Peyer's patch (tissue), 4 donors: ENCODE data around the gene ZNF146. TPM values are rescaled to one million over a fixed set of nuclear protein-coding genes. Genes with fewer than 3 reads are reported as not detected.
"Not testable (repeated sequence)": the region's sequence is repeated elsewhere in the genome, so short reads cannot be mapped to it uniquely, and the experiment has no call there.

ENCODE experiments used
- DNase-seq, 3 donors: peaks; one replicate each; pipeline ENCODE4 v3.0.0-alpha.2; 2017 to 2019
- H3K27ac ChIP-seq, 4 donors: fragments of 200-600 bp; sonication (generic); one replicate each; pipeline ENCODE4 v1.5.1; 2016 to 2019
- H3K27me3 ChIP-seq, 2 donors: fragments of 200-600 bp; sonication (generic); one replicate each; pipeline ENCODE4 v1.5.1; 2019
- H3K36me3 ChIP-seq, 3 donors: fragments of 200-600 bp; sonication (generic); one replicate each; pipeline ENCODE4 v1.5.1; 2016 to 2019
- H3K4me1 ChIP-seq, 4 donors: fragments of 200-600 bp; sonication (generic); one replicate each; pipeline ENCODE4 v1.5.1; 2016 to 2019
- H3K4me3 ChIP-seq, 4 donors: fragments of 200-600 bp; sonication (generic); 1 replicate in 3 of 4; 2 replicates in 1 of 4; pipeline ENCODE4 v1.5.1; 2016 to 2019; ENCODE audit warnings: mild to moderate bottlenecking in 1 of 4
- H3K9me3 ChIP-seq, 4 donors: fragments of 200-600 bp; sonication (generic); one replicate each; pipeline ENCODE4 v1.5.1; 2016 to 2019; ENCODE audit warnings: mild to moderate bottlenecking in 1 of 4
- CTCF ChIP-seq, 6 experiments: fragments of 450-650 bp in 4 of 6; fragments of 200-600 bp in 2 of 6; sonication (generic) in 1 of 6; IDR thresholded peaks; one replicate each; pipeline ENCODE4 v1.5.1; 2017 to 2019; ENCODE audit warnings: antibody characterized with exemption in 6 of 6, mild to moderate bottlenecking in 3 of 6, moderate library complexity in 1 of 6
- POLR2A ChIP-seq, 2 donors: fragments of 450-650 bp; IDR thresholded peaks; one replicate each; pipeline ENCODE4 v1.5.1; 2017; ENCODE audit warnings: antibody characterized with exemption in 2 of 2, mild to moderate bottlenecking in 2 of 2, moderate library complexity in 2 of 2
- small RNA-seq, 2 donors: library from RNA; depleted of rRNA; stranded (forward); fragments of <200 nt; gene quantifications; one replicate each; pipeline ENCODE3, GENCODE V24; 2016
- total RNA-seq, 4 donors: library from RNA; depleted of rRNA; stranded (reverse); fragments of >200 nt; gene quantifications; one replicate each; pipeline ENCODE4 v1.1.0, GENCODE V29; 2016

ZNF146 gene
- total RNA-seq, 4 donors from 2014 or later: 43.2 to 71.0 (median 43.6) TPM

GRCh38 chr19:36265856-36266374 is 51.0 kb downstream of the ZNF146 start:
- no peak overlapping the region for H3K27ac ChIP-seq
- no peaks in the 10 kb centered on the region for H3K27me3 ChIP-seq
- H3K9me3 ChIP-seq: peaks cover 0 to 6% (median 0%) of the 10 kb centered on the region in 4 donors
- TF ChIP-seq POLR2A (IDR thresholded peaks at IDR 0.05) (no peak), CTCF (IDR thresholded peaks at IDR 0.05) (no peak)
- no peak for DNase-seq
- H3K36me3 ChIP-seq: no peaks in the 10 kb centered on the region
- no peaks in the 10 kb centered on the region for H3K4me1 ChIP-seq
- H3K4me3 ChIP-seq: no peak overlapping the region

GRCh38 chr19:36266375-36266961 is 51.6 kb downstream of the ZNF146 start:
- H3K4me1 ChIP-seq: no peaks in the 10 kb centered on the region
- no peak overlapping the region for H3K27ac ChIP-seq
- no peak for DNase-seq

GRCh38 chr19:36267061-36267845 is 52.3 kb downstream of the ZNF146 start:
- no peak overlapping the region for H3K27ac ChIP-seq
- no peak for DNase-seq
- H3K27me3 ChIP-seq: no peaks in the 10 kb centered on the region
- H3K36me3 ChIP-seq: no peaks in the 10 kb centered on the region
- peaks cover 0 to 6% (median 0%) of the 10 kb centered on the region in 4 donors for H3K9me3 ChIP-seq
- H3K4me3 ChIP-seq: no peak overlapping the region
- no peak for TF ChIP-seq POLR2A (IDR thresholded peaks at IDR 0.05)
- no peak for TF ChIP-seq CTCF (IDR thresholded peaks at IDR 0.05)
- H3K4me1 ChIP-seq: no peaks in the 10 kb centered on the region

More at GRCh38 chr19:36266375-36266961, 51.6 kb downstream of the ZNF146 start:
- no peaks in the 10 kb centered on the region for H3K36me3 ChIP-seq
- peaks cover 0 to 6% (median 0%) of the 10 kb centered on the region in 4 donors for H3K9me3 ChIP-seq
- no peaks in the 10 kb centered on the region for H3K27me3 ChIP-seq
- TF ChIP-seq POLR2A (IDR thresholded peaks at IDR 0.05): no peak
- no peak for TF ChIP-seq CTCF (IDR thresholded peaks at IDR 0.05)
- no peak overlapping the region for H3K4me3 ChIP-seq

GRCh38 chr19:36268081-36268480 is 53.2 kb downstream of the ZNF146 start:
- not testable (repeated sequence) for H3K36me3 ChIP-seq, H3K27ac ChIP-seq, H3K27me3 ChIP-seq, H3K4me1 ChIP-seq, H3K9me3 ChIP-seq, DNase-seq, H3K4me3 ChIP-seq

- H3K27ac ChIP-seq, DNase-seq, H3K36me3 ChIP-seq, H3K4me3 ChIP-seq, H3K9me3 ChIP-seq, H3K27me3 ChIP-seq, H3K4me1 ChIP-seq: not testable (repeated sequence)
These were observed 53.7 kb downstream of the ZNF146 start for GRCh38 chr19:36268591-36268990.

- H3K4me1 ChIP-seq, H3K9me3 ChIP-seq, DNase-seq, H3K4me3 ChIP-seq, H3K27ac ChIP-seq, H3K36me3 ChIP-seq, H3K27me3 ChIP-seq: not testable (repeated sequence)
These were observed 54.4 kb downstream of the ZNF146 start for GRCh38 chr19:36269295-36269694.

Small RNA genes lying within 50 kb of the gene (small RNA-seq; reads per million reads assigned to genes)
- gene RF00019: 0 reads per million in 2 donors

Other genes with a start within 250 kb of the ZNF146 start
- gene SDHAF1, start 219.9 kb upstream of the ZNF146 start, total RNA-seq: 10 to 100 TPM; 15.7 to 48.0 (median 39.1) TPM
- 1 to 10 TPM in 2 of 4 donors, under 1 TPM in 1, not detected in 1; 0.67 to 6.8 (median 6.1) TPM for gene SYNE4, start 206.3 kb upstream of the ZNF146 start, total RNA-seq
- gene ALKBH6, start 200.9 kb upstream of the ZNF146 start, total RNA-seq: 10 to 100 TPM; 26.4 to 56.9 (median 39.8) TPM
- 1 to 10 TPM; 1.8 to 9.8 (median 5.2) TPM for gene CLIP3, start 182.2 kb upstream of the ZNF146 start, total RNA-seq
- 10 to 100 TPM in 2 of 4 donors, 1 to 10 TPM in 2; 4.9 to 12.4 (median 8.2) TPM for gene THAP8, start 160.8 kb upstream of the ZNF146 start, total RNA-seq
- gene WDR62, start 160.2 kb upstream of the ZNF146 start, total RNA-seq: 10 to 100 TPM in 1 of 4 donors, 1 to 10 TPM in 3; 1.1 to 15.7 (median 2.9) TPM
- gene OVOL3, start 104.0 kb upstream of the ZNF146 start, total RNA-seq: not detected
- gene POLR2I, start 100.2 kb upstream of the ZNF146 start, total RNA-seq: 10 to 100 TPM; 20.7 to 32.0 (median 26.8) TPM
- gene TBCB, start 99.6 kb upstream of the ZNF146 start, total RNA-seq: 10 to 100 TPM; 59.7 to 81.7 (median 69.1) TPM
- gene CAPNS1, start 75.0 kb upstream of the ZNF146 start, total RNA-seq: 100 to 1,000 TPM; 131 to 320 (median 263) TPM
- gene COX7A1, start 62.7 kb upstream of the ZNF146 start, total RNA-seq: 10 to 100 TPM in 2 of 4 donors, 1 to 10 TPM in 2; 1.8 to 19.8 (median 6.6) TPM
- gene ZNF565, start 441 bp upstream of the ZNF146 start, total RNA-seq: 1 to 10 TPM; 3.0 to 9.2 (median 4.9) TPM
- 10 to 100 TPM in 3 of 4 donors, 1 to 10 TPM in 1; 9.7 to 11.6 (median 11.1) TPM for gene ZFP14, start 164.1 kb downstream of the ZNF146 start, total RNA-seq
- gene ZFP82, start 203.5 kb downstream of the ZNF146 start, total RNA-seq: 1 to 10 TPM; 1.0 to 9.1 (median 2.8) TPM